ENCODE results near the gene PALM. TPM values are rescaled to one million over a fixed set of nuclear protein-coding genes. Genes with fewer than 3 reads are reported as not detected.
A peak's percentile ranks its signal among the peaks of the same experiment; 100 is the strongest.
"Not testable (repeated sequence)": the region's sequence is repeated elsewhere in the genome, so short reads cannot be mapped to it uniquely, and the experiment has no call there.

The PALM gene
- total RNA-seq, 1 experiment from 2014 or later = 0.83 TPM

DNA sequence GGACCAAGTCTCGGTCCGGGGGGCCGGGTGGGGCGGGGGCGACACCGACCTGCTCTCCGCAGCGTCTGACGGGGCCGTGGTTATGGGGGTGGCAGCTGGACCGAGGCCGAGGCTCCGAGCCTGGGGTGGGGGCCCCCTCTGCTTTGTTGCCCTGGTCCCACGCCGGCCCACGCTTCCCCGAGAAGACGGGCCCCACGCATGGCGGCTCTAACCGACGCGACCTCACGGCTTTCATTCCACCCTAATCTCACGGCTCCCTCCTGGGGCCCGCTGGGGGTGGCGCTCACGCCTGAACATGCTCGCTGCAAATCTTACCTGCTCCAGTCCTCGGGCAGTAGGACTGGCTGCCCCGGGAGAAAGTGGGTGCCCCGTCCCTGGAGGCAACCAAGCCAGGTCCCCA, 27.4 kb downstream of the PALM start:
- peaks cover 24% of the 10 kb centered on the region for H3K27me3 Mint-ChIP-seq (ENCODE audit: unreplicated experiment)
- H3K36me3 Mint-ChIP-seq (ENCODE audit: insufficient read depth, unreplicated experiment) = no peaks in the 10 kb centered on the region
- TF ChIP-seq, protein P1, sequence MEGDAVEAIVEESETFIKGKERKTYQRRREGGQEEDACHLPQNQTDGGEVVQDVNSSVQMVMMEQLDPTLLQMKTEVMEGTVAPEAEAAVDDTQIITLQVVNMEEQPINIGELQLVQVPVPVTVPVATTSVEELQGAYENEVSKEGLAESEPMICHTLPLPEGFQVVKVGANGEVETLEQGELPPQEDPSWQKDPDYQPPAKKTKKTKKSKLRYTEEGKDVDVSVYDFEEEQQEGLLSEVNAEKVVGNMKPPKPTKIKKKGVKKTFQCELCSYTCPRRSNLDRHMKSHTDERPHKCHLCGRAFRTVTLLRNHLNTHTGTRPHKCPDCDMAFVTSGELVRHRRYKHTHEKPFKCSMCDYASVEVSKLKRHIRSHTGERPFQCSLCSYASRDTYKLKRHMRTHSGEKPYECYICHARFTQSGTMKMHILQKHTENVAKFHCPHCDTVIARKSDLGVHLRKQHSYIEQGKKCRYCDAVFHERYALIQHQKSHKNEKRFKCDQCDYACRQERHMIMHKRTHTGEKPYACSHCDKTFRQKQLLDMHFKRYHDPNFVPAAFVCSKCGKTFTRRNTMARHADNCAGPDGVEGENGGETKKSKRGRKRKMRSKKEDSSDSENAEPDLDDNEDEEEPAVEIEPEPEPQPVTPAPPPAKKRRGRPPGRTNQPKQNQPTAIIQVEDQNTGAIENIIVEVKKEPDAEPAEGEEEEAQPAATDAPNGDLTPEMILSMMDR (IDR thresholded peaks at IDR 0.05; ENCODE audit: unreplicated experiment) = no peak
- no peak for DNase-seq
- H3K4me3 Mint-ChIP-seq (ENCODE audit: low read depth, unreplicated experiment) = no peak overlapping the region
- H3K4me1 Mint-ChIP-seq (ENCODE audit: low read depth, unreplicated experiment) = peaks cover 16% of the 10 kb centered on the region
- intact Hi-C loops (cut with micrococcal nuclease; ENCODE audit: unreplicated experiment) = no loop called here
- H3K9me3 Mint-ChIP-seq (ENCODE audit: low read depth, unreplicated experiment) = no peaks in the 10 kb centered on the region
- no TSS peak for BruUV-seq (replicated peaks)
- CTCF ChIA-PET = no interaction called here
- H3K27ac Mint-ChIP-seq (ENCODE audit: unreplicated experiment) = no peak overlapping the region

DNA sequence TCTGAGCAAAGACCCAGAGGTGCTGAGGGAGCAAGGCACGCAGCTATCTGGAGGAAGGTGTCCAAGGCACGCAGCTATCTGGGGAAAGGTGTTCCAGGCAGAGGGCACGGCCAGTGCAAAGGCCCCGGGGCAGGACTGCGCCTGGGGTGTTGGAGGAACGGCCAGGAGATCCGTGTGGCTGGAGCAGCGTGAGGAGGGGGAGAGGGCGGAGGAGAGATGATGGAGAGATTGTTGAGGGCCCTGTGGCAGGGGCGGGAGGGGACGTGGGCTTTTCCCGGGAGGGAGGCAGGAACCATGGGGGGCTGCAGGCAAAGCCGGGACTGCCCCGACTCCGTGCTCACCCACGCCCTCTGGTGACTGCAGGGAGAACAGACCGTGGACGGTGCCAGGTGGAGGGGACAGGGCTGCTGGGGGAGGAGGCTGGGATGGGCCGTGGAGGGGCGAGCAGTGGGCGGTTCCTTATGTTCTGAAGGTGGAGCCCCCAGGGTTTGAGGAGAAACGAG, 28.9 kb downstream of the PALM start:
- H3K9me3 Mint-ChIP-seq (ENCODE audit: low read depth, unreplicated experiment) = no peaks in the 10 kb centered on the region
- H3K36me3 Mint-ChIP-seq (ENCODE audit: insufficient read depth, unreplicated experiment) = no peaks in the 10 kb centered on the region
- peaks cover 24% of the 10 kb centered on the region for H3K27me3 Mint-ChIP-seq (ENCODE audit: unreplicated experiment)
- TF ChIP-seq, protein P1 (IDR thresholded peaks at IDR 0.05; ENCODE audit: unreplicated experiment) = peak; percentile 19
- DNase-seq = peak; percentile 56
- no peak overlapping the region for H3K27ac Mint-ChIP-seq (ENCODE audit: unreplicated experiment)
- no peak overlapping the region for H3K4me3 Mint-ChIP-seq (ENCODE audit: low read depth, unreplicated experiment)
- H3K4me1 Mint-ChIP-seq (ENCODE audit: low read depth, unreplicated experiment) = peaks cover 16% of the 10 kb centered on the region
- no TSS peak for BruUV-seq (replicated peaks)
- CTCF ChIA-PET = interaction anchor here (0.5 kb wide), 1 partner anchor 264 kb away, joined by 3 read pairs; no protein-coding TSS in a partner anchor
- intact Hi-C loops (cut with micrococcal nuclease; ENCODE audit: unreplicated experiment) = no loop called here

DNA sequence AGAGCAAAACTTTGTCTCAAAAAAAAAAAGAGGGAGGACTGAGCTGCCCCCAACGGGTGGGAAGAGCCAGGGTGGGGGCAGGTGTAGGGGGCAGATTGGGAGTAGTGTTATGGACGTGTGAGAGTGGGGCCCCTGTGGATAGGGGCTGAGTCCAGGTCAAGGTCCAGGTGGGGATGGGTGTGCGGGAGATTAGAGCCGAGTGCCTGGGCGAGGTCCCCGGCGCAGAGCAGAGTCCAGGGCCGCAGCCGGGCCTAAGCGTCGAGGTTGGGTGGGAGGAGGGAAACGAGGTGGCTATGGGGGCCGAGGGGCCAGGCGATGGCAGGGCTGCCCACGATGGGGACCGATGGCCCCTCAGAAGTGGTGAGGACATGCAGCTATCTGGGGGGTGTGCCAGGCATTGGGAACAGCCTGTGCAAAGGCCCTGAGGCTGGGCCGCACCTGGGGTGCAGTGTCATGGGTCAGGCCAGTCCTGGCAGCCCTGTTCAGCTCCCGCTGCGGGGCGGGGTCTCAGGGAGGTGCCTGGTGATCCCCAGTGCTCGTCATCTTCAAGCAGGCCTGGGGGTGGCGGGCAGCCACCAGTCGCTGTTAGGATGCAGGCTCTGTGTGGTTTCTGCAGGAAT, 29.9 kb downstream of the PALM start:
- no peaks in the 10 kb centered on the region for H3K9me3 Mint-ChIP-seq (ENCODE audit: low read depth, unreplicated experiment)
- no peak overlapping the region for H3K4me3 Mint-ChIP-seq (ENCODE audit: low read depth, unreplicated experiment)
- peaks cover 15% of the 10 kb centered on the region for H3K27me3 Mint-ChIP-seq (ENCODE audit: unreplicated experiment)
- intact Hi-C loops (cut with micrococcal nuclease; ENCODE audit: unreplicated experiment) = no loop called here
- BruUV-seq (replicated peaks) = no TSS peak
- CTCF ChIA-PET = no interaction called here
- TF ChIP-seq, protein P1 (IDR thresholded peaks at IDR 0.05; ENCODE audit: unreplicated experiment) = no peak
- H3K36me3 Mint-ChIP-seq (ENCODE audit: insufficient read depth, unreplicated experiment) = peaks cover 3% of the 10 kb centered on the region
- H3K4me1 Mint-ChIP-seq (ENCODE audit: low read depth, unreplicated experiment) = peaks cover 8% of the 10 kb centered on the region
- no peak overlapping the region for H3K27ac Mint-ChIP-seq (ENCODE audit: unreplicated experiment)
- DNase-seq = no peak

DNA sequence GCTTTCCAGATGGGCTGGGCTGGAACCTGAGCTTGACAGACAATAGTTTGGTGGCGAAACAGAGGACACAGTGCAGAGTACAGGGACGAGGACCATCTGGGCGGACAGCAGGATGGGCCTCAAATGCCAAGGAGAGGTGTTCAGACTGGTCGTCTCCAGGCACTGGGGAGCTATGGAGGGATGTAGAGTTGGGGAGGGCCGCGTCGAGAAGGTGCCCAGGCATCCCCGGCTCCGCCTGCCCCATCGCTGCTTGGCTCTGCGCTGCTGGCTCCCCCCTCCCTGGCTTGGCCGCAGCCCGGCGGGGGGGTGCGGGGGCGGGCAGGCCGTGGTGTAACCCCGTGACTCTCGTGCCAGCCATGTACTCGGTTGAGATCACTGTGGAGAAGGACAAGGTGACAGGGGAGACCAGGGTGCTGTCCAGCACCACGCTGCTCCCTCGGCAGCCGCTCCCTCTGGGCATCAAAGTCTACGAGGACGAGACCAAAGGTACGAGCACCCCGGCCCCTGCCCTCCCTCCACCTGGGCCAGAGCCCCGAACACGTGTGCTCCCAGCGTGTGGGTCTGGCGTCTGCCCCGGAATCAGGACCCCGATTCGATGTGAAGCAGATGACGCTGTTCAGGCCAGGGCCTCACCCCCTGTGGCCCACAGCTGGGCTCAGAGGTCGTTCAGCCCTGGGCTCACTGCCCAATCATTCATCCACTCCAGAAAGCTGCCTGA, 31.4 kb downstream of the PALM start:
- intact Hi-C loops (cut with micrococcal nuclease; ENCODE audit: unreplicated experiment) = no loop called here
- Mint-ChIP-seq H3K36me3 (ENCODE audit: insufficient read depth, unreplicated experiment) (peaks cover 3% of the 10 kb centered on the region), H3K27ac (ENCODE audit: unreplicated experiment) (no peak overlapping the region), H3K9me3 (ENCODE audit: low read depth, unreplicated experiment) (no peaks in the 10 kb centered on the region), H3K4me1 (ENCODE audit: low read depth, unreplicated experiment) (peaks cover under 1% of the 10 kb centered on the region), H3K4me3 (ENCODE audit: low read depth, unreplicated experiment) (no peak overlapping the region), H3K27me3 (ENCODE audit: unreplicated experiment) (peaks cover 11% of the 10 kb centered on the region)
- no TSS peak for BruUV-seq (replicated peaks)
- DNase-seq = no peak
- TF ChIP-seq, protein P1 (IDR thresholded peaks at IDR 0.05; ENCODE audit: unreplicated experiment) = no peak
- CTCF ChIA-PET = no interaction called here

DNA sequence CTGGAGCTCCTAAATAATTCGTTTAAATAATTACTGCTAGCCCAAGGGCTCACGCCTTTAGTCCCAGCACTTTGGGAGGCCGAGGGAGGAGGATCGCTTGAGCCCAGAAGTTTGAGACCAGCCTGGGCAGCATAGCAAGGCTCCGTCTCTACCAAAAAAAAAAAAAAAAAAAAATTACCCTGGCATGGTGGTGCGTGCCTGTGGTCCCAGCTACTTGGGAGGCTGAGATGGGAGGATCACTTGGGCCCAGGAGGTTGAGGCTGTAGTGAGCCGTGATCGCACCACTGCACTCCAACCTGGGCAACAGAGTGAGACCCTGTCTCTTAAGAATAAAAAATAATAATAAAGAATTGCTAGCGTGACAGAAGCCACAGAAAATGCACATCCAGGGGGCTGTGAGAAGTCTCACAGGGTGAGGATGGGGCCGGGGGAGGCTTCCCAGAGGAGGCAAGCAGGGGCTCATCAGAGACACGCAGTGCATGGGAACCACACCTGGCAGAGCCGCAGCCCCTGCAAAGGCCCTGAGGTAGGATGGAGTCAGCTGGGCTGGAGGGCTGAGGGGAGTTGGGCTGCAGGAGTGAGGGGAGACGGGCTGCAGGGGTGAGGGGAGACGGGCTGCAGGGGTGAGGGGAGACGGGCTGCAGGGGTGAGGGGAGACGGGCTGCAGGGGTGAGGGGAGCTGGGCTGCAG, 32.2 kb downstream of the PALM start:
- H3K9me3 Mint-ChIP-seq (ENCODE audit: low read depth, unreplicated experiment); H3K4me1 Mint-ChIP-seq (ENCODE audit: low read depth, unreplicated experiment); DNase-seq; CTCF ChIA-PET; BruUV-seq (replicated peaks); H3K4me3 Mint-ChIP-seq (ENCODE audit: low read depth, unreplicated experiment); intact Hi-C loops (cut with micrococcal nuclease; ENCODE audit: unreplicated experiment); H3K36me3 Mint-ChIP-seq (ENCODE audit: insufficient read depth, unreplicated experiment); H3K27ac Mint-ChIP-seq (ENCODE audit: unreplicated experiment): not testable (repeated sequence)
- H3K27me3 Mint-ChIP-seq (ENCODE audit: unreplicated experiment) = peaks cover 11% of the 10 kb centered on the region

Measured in Calu3 (cell line).